HG03558 (cell line): ENCODE results near the gene SOSTDC1.
"Not testable (repeated sequence)": the region's sequence is repeated elsewhere in the genome, so short reads cannot be mapped to it uniquely, and the experiment has no call there.

Experiments
- ATAC-seq: cut with Tn5 transposase; IDR thresholded peaks from one replicate; pipeline ENCODE4 v1.9.1; 2021; ENCODE audit warnings: moderate number of reproducible peaks; ENCODE audit not compliant: unreplicated experiment; ENCODE audit errors: extremely low read depth

SOSTDC1 gene

GRCh38 chr7:16463949-16464715 is 1.4 kb downstream of the SOSTDC1 start:
- no peak for ATAC-seq

- ATAC-seq = no peak
These were observed 2.0 kb downstream of the SOSTDC1 start for GRCh38 chr7:16463520-16463919.

- no peak for ATAC-seq
These were observed 3.1 kb downstream of the SOSTDC1 start for GRCh38 chr7:16462431-16462889.

GRCh38 chr7:16460789-16461493 is 4.6 kb downstream of the SOSTDC1 start:
- ATAC-seq = no peak

GRCh38 chr7:16456303-16456702 is 9.2 kb downstream of the SOSTDC1 start:
- ATAC-seq = not testable (repeated sequence)

GRCh38 chr7:16455591-16455990 is 9.9 kb downstream of the SOSTDC1 start:
- no peak for ATAC-seq

- ATAC-seq = no peak
These were observed 15.2 kb downstream of the SOSTDC1 start for GRCh38 chr7:16450366-16450765.

GRCh38 chr7:16447876-16448275 is 17.7 kb downstream of the SOSTDC1 start:
- ATAC-seq = no peak

- ATAC-seq = no peak
These were observed 19.0 kb downstream of the SOSTDC1 start for GRCh38 chr7:16446508-16446907.

- ATAC-seq = not testable (repeated sequence)
These were observed 21.7 kb downstream of the SOSTDC1 start for GRCh38 chr7:16443871-16444270.

GRCh38 chr7:16438988-16439387 is 26.6 kb downstream of the SOSTDC1 start:
- no peak for ATAC-seq

- no peak for ATAC-seq
These were observed 29.2 kb downstream of the SOSTDC1 start for GRCh38 chr7:16436306-16436705.

GRCh38 chr7:16433568-16434122 is 31.9 kb downstream of the SOSTDC1 start:
- ATAC-seq = no peak

- no peak for ATAC-seq
These were observed 33.2 kb downstream of the SOSTDC1 start for GRCh38 chr7:16432425-16432731.

- no peak for ATAC-seq
These were observed 33.7 kb downstream of the SOSTDC1 start for GRCh38 chr7:16431646-16432424.

- ATAC-seq = no peak
These were observed 35.4 kb downstream of the SOSTDC1 start for GRCh38 chr7:16430133-16430532.

GRCh38 chr7:16428672-16429071 is 36.9 kb downstream of the SOSTDC1 start:
- ATAC-seq = no peak

GRCh38 chr7:16428182-16428581 is 37.4 kb downstream of the SOSTDC1 start:
- ATAC-seq = no peak

- no peak for ATAC-seq
These were observed 41.8 kb downstream of the SOSTDC1 start for GRCh38 chr7:16423761-16424160.

- no peak for ATAC-seq
These were observed 42.6 kb downstream of the SOSTDC1 start for GRCh38 chr7:16422917-16423316.

GRCh38 chr7:16422103-16422435 is 43.5 kb downstream of the SOSTDC1 start:
- ATAC-seq = no peak
